H1 (cell line): ENCODE results near the gene PCSK4. TPM values are rescaled to one million over a fixed set of nuclear protein-coding genes. Genes with fewer than 3 reads are reported as not detected.

ENCODE experiments used
- CTCF ChIA-PET: fragments of 300-600 bp; sonication (Branson Sonifier 250); formaldehyde crosslinking; loops from one replicate; lab custom pipeline; 2021; ENCODE audit not compliant: partially characterized antibody; lab: Charles Lee
- POLR2A ChIA-PET: fragments of 300-600 bp; sonication (Branson Sonifier 250); formaldehyde crosslinking; loops from one replicate; lab custom pipeline; 2021; ENCODE audit warnings: inconsistent platforms; ENCODE audit not compliant: partially characterized antibody; lab: Charles Lee
- DNase-seq, 2 experiments: peaks; one replicate each; pipeline versions ENCODE4 v3.0.0 to v3.0.0-alpha.2; 2010 to 2022; ENCODE audit warnings: low spot score in 2 of 2, low read depth in 1 of 2, mixed read lengths in 1 of 2
- FAIRE-seq: peaks from 2 replicates; lab custom pipeline; 2011; peaks lifted over from hg19 to GRCh38; lab: Jason Lieb, UNC
- H2AFZ ChIP-seq: 2 replicates; pipeline ENCODE4 v1.8.1; 2012; ENCODE audit warnings: low read length, inconsistent platforms
- H2AK5ac ChIP-seq: 2 replicates; pipeline ENCODE4 v1.6.1; 2013; ENCODE audit warnings: low read depth, low read length
- H2BK120ac ChIP-seq: replicated peaks from 2 replicates; pipeline ENCODE3; 2013; ENCODE audit warnings: low read depth, low read length, inconsistent platforms
- H2BK12ac ChIP-seq: 2 replicates; pipeline ENCODE4 v1.6.1; 2013; ENCODE audit warnings: low read depth, low read length
- H2BK15ac ChIP-seq: 2 replicates; pipeline ENCODE4 v1.6.1; 2013; ENCODE audit warnings: low read length
- H2BK20ac ChIP-seq: 2 replicates; pipeline ENCODE4 v1.6.1; 2013; ENCODE audit warnings: low read length
- H2BK5ac ChIP-seq: 2 replicates; pipeline ENCODE4 v1.6.1; 2013; ENCODE audit warnings: low read depth, low read length
- H3K14ac ChIP-seq: 2 replicates; pipeline ENCODE4 v1.6.1; 2013; ENCODE audit warnings: inconsistent platforms; ENCODE audit not compliant: insufficient read length
- H3K18ac ChIP-seq: 2 replicates; pipeline ENCODE4 v1.6.1; 2013; ENCODE audit warnings: low read length; ENCODE audit errors: extremely low read depth
- H3K23ac ChIP-seq: 2 replicates; pipeline ENCODE4 v1.6.1; 2013; ENCODE audit warnings: inconsistent platforms; ENCODE audit not compliant: insufficient read length
- H3K23me2 ChIP-seq: 2 replicates; pipeline ENCODE4 v1.6.1; 2013; ENCODE audit warnings: low read depth, low read length
- H3K27ac ChIP-seq: 2 replicates; pipeline ENCODE4 v1.6.1; 2011; ENCODE audit warnings: low read depth, low read length, inconsistent platforms
- H3K27me3 ChIP-seq, 4 experiments: replicated peaks in 1 of 4; 1 replicate in 1 of 4; 2 replicates in 3 of 4; pipeline versions ENCODE4 v1.6.1 to v1.8.1; 2011 to 2013; ENCODE audit warnings: low read length in 3 of 4, mild to moderate bottlenecking in 3 of 4, inconsistent platforms in 2 of 4, mixed read lengths in 2 of 4, moderate library complexity in 1 of 4; ENCODE audit not compliant: control insufficient read depth in 3 of 4, insufficient read depth in 3 of 4; ENCODE audit errors: extremely low read depth in 1 of 4
- H3K36me3 ChIP-seq, 4 experiments: 2 replicates each; pipeline versions ENCODE4 v1.6.1 to v1.8.1; 2011 to 2013; ENCODE audit warnings: mild to moderate bottlenecking in 4 of 4, low read length in 3 of 4, moderate library complexity in 2 of 4, control low read depth in 1 of 4, inconsistent platforms in 1 of 4; ENCODE audit not compliant: insufficient read depth in 4 of 4, control insufficient read depth in 2 of 4
- H3K4ac ChIP-seq: replicated peaks from 2 replicates; pipeline ENCODE3; 2013; ENCODE audit warnings: low read length, low read depth, mixed read lengths, inconsistent platforms; ENCODE audit not compliant: insufficient read length
- H3K4me1 ChIP-seq, 4 experiments: replicated peaks in 1 of 4; 1 replicate in 1 of 4; 2 replicates in 3 of 4; pipeline versions ENCODE4 v1.6.1 to v1.8.1; 2011 to 2013; ENCODE audit warnings: low read length in 3 of 4, inconsistent platforms in 2 of 4, mixed read lengths in 1 of 4; ENCODE audit not compliant: insufficient read depth in 4 of 4, control insufficient read depth in 3 of 4
- H3K4me2 ChIP-seq, 2 experiments: 2 replicates each; pipeline versions ENCODE4 v1.6.1 to v1.8.1; 2011 to 2013; ENCODE audit warnings: low read depth in 2 of 2, low read length in 2 of 2, control low read depth in 1 of 2, inconsistent platforms in 1 of 2, mild to moderate bottlenecking in 1 of 2; ENCODE audit not compliant: insufficient read depth in 1 of 2
- H3K4me3 ChIP-seq, 4 experiments: fragments of 200-600, 300-600 bp in 1 of 4; sonication (generic), shearing (Covaris generic), sonication (Bioruptor Twin) in 1 of 4; 2 replicates each; pipeline versions ENCODE4 v1.5.1 to v1.8.1; 2011 to 2016; ENCODE audit warnings: low read length in 4 of 4, low read depth in 3 of 4, control low read depth in 2 of 4, inconsistent platforms in 2 of 4, mild to moderate bottlenecking in 2 of 4, mixed read lengths in 1 of 4, moderate library complexity in 1 of 4; ENCODE audit not compliant: insufficient read depth in 2 of 4; ENCODE audit errors: extremely low read depth in 1 of 4
- H3K56ac ChIP-seq: replicated peaks from 2 replicates; pipeline ENCODE3; 2013; ENCODE audit warnings: low read depth, mild to moderate bottlenecking, mixed read lengths, low read length, inconsistent platforms; ENCODE audit not compliant: insufficient read length
- H3K79me1 ChIP-seq: 2 replicates; pipeline ENCODE4 v1.6.1; 2013; ENCODE audit warnings: low read depth, low read length, control low read depth
- H3K79me2 ChIP-seq, 2 experiments: 2 replicates each; pipeline versions ENCODE4 v1.6.1 to v1.8.1; 2012 to 2013; ENCODE audit warnings: low read length in 2 of 2, mild to moderate bottlenecking in 2 of 2, inconsistent platforms in 1 of 2; ENCODE audit not compliant: insufficient read depth in 2 of 2, control insufficient read depth in 1 of 2
- H3K9ac ChIP-seq, 4 experiments: replicated peaks in 1 of 4; 1 replicate in 1 of 4; 2 replicates in 3 of 4; pipeline versions ENCODE4 v1.6.1 to v1.8.1; 2011 to 2013; ENCODE audit warnings: low read depth in 3 of 4, low read length in 3 of 4, control low read depth in 2 of 4, mild to moderate bottlenecking in 2 of 4, moderate library complexity in 2 of 4, inconsistent platforms in 1 of 4; ENCODE audit errors: extremely low read depth in 1 of 4
- H3K9me3 ChIP-seq, 2 experiments: 2 replicates each; pipeline versions ENCODE4 v1.6.1 to v1.8.1; 2012 to 2013; ENCODE audit warnings: mild to moderate bottlenecking in 2 of 2, moderate library complexity in 2 of 2, control low read depth in 1 of 2, inconsistent platforms in 1 of 2, low read depth in 1 of 2, low read length in 1 of 2, mixed read lengths in 1 of 2; ENCODE audit not compliant: insufficient read depth in 2 of 2
- H4K20me1 ChIP-seq, 2 experiments: replicated peaks in 1 of 2; 2 replicates each; pipeline versions ENCODE3 to v1.8.1; 2011 to 2013; ENCODE audit warnings: inconsistent platforms in 2 of 2, low read length in 2 of 2, mild to moderate bottlenecking in 1 of 2; ENCODE audit not compliant: insufficient read depth in 2 of 2, control insufficient read depth in 1 of 2
- H4K5ac ChIP-seq: 2 replicates; pipeline ENCODE4 v1.6.1; 2013; ENCODE audit warnings: low read length, low read depth, mixed read lengths, inconsistent platforms; ENCODE audit not compliant: insufficient read length
- H4K8ac ChIP-seq: 2 replicates; pipeline ENCODE4 v1.8.0; 2013; ENCODE audit warnings: mild to moderate bottlenecking, moderate library complexity, low read length, inconsistent platforms; ENCODE audit not compliant: insufficient read depth; ENCODE audit errors: extremely low read depth
- H4K91ac ChIP-seq: replicated peaks from 2 replicates; pipeline ENCODE3; 2013; ENCODE audit warnings: low read length, mixed read lengths, inconsistent platforms; ENCODE audit not compliant: insufficient read length
- ATF2 ChIP-seq: IDR thresholded peaks from 2 replicates; pipeline ENCODE4 v1.6.1; 2012; ENCODE audit warnings: low read length, inconsistent platforms
- CBX5 ChIP-seq: fragments of 300-800, 300-1000 bp; sonication (generic); IDR thresholded peaks from 2 replicates; pipeline ENCODE4 v1.7.1; 2016; ENCODE audit warnings: antibody characterized with exemption, low read length, low read depth
- SP2 ChIP-seq: IDR thresholded peaks from 2 replicates; pipeline ENCODE4 v1.6.1; 2012; ENCODE audit warnings: mild to moderate bottlenecking, low read length, inconsistent platforms
- WGBS, 2 experiments: shearing (Covaris generic) in 1 of 2; methylation state at CpG; one replicate each; pipeline versions ENCODE4 v1.1.6 to v1.1.7; 2013 to 2015; ENCODE audit warnings: low lambda C conversion rate in 2 of 2, mixed read lengths in 2 of 2, inconsistent platforms in 1 of 2, low coverage in 1 of 2, missing lambda C conversion rate in 1 of 2; ENCODE audit not compliant: insufficient replicate concordance in 2 of 2, insufficient coverage in 1 of 2, insufficient read length in 1 of 2; ENCODE audit errors: extremely low coverage in 1 of 2, missing lambda C conversion rate in 1 of 2; 5-methylcytosine and 5-hydroxymethylcytosine counted together
- polyA plus RNA-seq, 7 experiments: library from polyadenylated mRNA; depleted of rRNA in 3 of 7; stranded (reverse) in 5 of 7; unstranded in 2 of 7; fragments of >200 nt in 5 of 7; fragments of 200-250 nt in 2 of 7; gene quantifications; 1 replicate in 5 of 7; 2 replicates in 1 of 7; 4 replicates in 1 of 7; pipeline versions ENCODE4 v1.2.1 to v1.2.3, GENCODE V29; 2011 to 2013; ENCODE audit warnings: missing spikeins in 2 of 7, mixed read lengths in 2 of 7
- total RNA-seq: library from RNA; stranded (reverse); fragmentation: NEBNext Ultra II Directional; extraction: Animal tissue kit (Norgen Biotek cat#: 25700); gene quantifications from 2 replicates; pipeline ENCODE4 v1.2.1, GENCODE V29; 2021
- TF ChIP-seq, protein P1 (sequence below): IDR thresholded peaks from 2 replicates; pipeline ENCODE4 v1.6.1; 2012; ENCODE audit warnings: inconsistent platforms

Gene PCSK4
- total and polyA plus RNA-seq, 2 of the 8 experiments (the other 6 are each of a cell fraction or from before 2014, with no cell fraction given) = 9.8 to 10.7 TPM

- H3K36me3 ChIP-seq = no peaks in the 10 kb centered on the region; a peak in 1 of 8 replicates
- no peak overlapping the region for H3K27ac ChIP-seq
- H4K5ac ChIP-seq = no peak overlapping the region
- no peaks in the 10 kb centered on the region for H3K79me2 ChIP-seq
- no peak overlapping the region for H2BK15ac ChIP-seq
- POLR2A ChIA-PET = interaction anchor here (0.8 to 1.4 kb wide), 2 partner anchors 10 to 64 kb away, joined by 3 read pairs; no protein-coding TSS in a partner anchor
- FAIRE-seq (no peak), DNase-seq (peak in 1 of 2 experiments; percentile 43)
- no peak overlapping the region for H2BK12ac ChIP-seq
- H3K23ac ChIP-seq = no peak overlapping the region
- H2BK120ac ChIP-seq = no peak overlapping the region
- H4K20me1 ChIP-seq = peaks cover 8 to 15% of the 10 kb centered on the region in 2 experiments
- no peak overlapping the region for H4K91ac ChIP-seq
- no peak overlapping the region for H4K8ac ChIP-seq
- H2BK20ac ChIP-seq = no peak overlapping the region
- no peaks in the 10 kb centered on the region for H3K79me1 ChIP-seq
- no peak overlapping the region for H2AK5ac ChIP-seq
- H2BK5ac ChIP-seq = no peak overlapping the region
- H3K14ac ChIP-seq = no peak overlapping the region
- H3K4me2 ChIP-seq = no peak overlapping the region
- H3K56ac ChIP-seq = no peak overlapping the region
- CTCF ChIA-PET = interaction anchor here (1.2 kb wide), 1 partner anchor 60 kb away, joined by 4 read pairs; no protein-coding TSS in a partner anchor
- H3K27me3 ChIP-seq = peaks cover 19 to 34% (median 31%) of the 10 kb centered on the region in 4 experiments
- WGBS, 2 experiments = 88% methylated on average over 28 of the region's 33 CpGs; no CpG with 5 or more reads in 1 of the 2 experiments
- no peak overlapping the region for H2AFZ ChIP-seq
- H3K4ac ChIP-seq = no peak overlapping the region
- no peak overlapping the region for H3K18ac ChIP-seq
- no peak overlapping the region for H3K9ac ChIP-seq
- peaks cover 8% of the 10 kb centered on the region; the same call in 1 of the 2 replicates for H3K23me2 ChIP-seq
- H3K4me3 ChIP-seq = no peak overlapping the region
- peaks cover 0 to 3% (median 1%) of the 10 kb centered on the region in 4 experiments; a peak in 3 of 7 replicates for H3K4me1 ChIP-seq
- no peaks in the 10 kb centered on the region for H3K9me3 ChIP-seq
- TF ChIP-seq SP2 (no peak), ATF2 (no peak), CBX5 (no peak)
- TF ChIP-seq, protein P1, sequence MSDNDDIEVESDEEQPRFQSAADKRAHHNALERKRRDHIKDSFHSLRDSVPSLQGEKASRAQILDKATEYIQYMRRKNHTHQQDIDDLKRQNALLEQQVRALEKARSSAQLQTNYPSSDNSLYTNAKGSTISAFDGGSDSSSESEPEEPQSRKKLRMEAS = no peak
Observed at GRCh38 chr19:1526066-1526778, 36.1 kb upstream of the PCSK4 start.
